Kidney tubule cell (primary cell): ENCODE measurements around the gene SALL4.
"Not testable (repeated sequence)": the region's sequence is repeated elsewhere in the genome, so short reads cannot be mapped to it uniquely, and the experiment has no call there.

Experiments used
- DNase-seq: peaks from one replicate; pipeline ENCODE4 v3.0.0-alpha.2; 2018; ENCODE audit warnings: low spot score

SALL4 gene

GRCh38 chr20:51765381-51765780, 36.9 kb downstream of the SALL4 start:
- not testable (repeated sequence) for DNase-seq

- no peak for DNase-seq
Measured at GRCh38 chr20:51763965-51764602, 38.2 kb downstream of the SALL4 start.

GRCh38 chr20:51760905-51761546, 41.3 kb downstream of the SALL4 start:
- peak; percentile 60 for DNase-seq

GRCh38 chr20:51759769-51760510, 42.4 kb downstream of the SALL4 start:
- DNase-seq, result no peak

DNA sequence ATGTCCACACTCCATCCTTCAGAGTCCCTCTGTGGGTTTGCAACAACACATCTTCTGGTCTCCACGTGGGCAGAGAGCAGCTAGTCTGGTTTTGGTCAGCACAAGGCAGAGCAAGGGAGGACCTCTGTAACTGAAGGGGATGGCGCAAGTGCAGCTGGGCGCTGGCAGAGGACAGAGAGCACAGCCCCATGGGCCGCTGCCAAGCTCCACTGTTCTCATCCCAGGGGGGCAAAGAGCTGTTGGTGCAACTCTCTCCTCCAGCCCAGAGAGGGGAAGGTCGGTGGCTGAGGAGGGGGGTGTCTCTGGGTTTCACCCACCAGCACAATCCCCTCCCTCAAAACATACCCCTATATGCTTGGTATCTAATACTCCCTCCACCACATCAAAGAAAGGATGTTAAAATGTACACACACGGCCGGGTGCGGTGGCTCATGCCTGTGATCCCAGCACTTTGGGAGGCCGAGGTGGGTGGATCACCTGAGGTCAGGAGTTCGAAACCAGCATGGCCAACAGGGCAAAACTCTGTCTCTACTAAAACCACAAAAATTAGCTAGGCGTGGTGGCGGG, 43.3 kb downstream of the SALL4 start:
- no peak for DNase-seq

DNA sequence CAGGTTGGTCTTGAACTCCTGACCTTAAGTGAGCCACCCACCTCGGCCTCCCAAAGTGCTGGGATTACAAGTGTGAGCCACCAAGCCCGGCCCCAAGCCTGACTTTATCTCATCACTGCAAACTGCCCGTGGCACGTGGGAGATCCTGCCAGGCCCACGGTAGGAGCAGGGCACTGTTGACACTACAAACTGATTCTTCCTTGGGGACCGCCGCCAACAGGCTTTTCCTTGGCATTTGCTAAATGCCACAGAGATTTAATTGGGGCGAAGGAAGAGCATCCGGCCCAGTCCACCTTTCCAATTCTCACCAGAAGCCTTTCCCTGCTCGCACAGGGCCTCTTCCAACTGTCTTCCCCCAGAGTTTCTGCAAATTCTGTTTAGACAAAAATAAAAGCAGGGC, 45.1 kb downstream of the SALL4 start:
- DNase-seq, result no peak

GRCh38 chr20:51756653-51757052, 45.7 kb downstream of the SALL4 start:
- DNase-seq, result no peak

- not testable (repeated sequence) for DNase-seq
Measured at GRCh38 chr20:51753220-51753619, 49.1 kb downstream of the SALL4 start.

DNA sequence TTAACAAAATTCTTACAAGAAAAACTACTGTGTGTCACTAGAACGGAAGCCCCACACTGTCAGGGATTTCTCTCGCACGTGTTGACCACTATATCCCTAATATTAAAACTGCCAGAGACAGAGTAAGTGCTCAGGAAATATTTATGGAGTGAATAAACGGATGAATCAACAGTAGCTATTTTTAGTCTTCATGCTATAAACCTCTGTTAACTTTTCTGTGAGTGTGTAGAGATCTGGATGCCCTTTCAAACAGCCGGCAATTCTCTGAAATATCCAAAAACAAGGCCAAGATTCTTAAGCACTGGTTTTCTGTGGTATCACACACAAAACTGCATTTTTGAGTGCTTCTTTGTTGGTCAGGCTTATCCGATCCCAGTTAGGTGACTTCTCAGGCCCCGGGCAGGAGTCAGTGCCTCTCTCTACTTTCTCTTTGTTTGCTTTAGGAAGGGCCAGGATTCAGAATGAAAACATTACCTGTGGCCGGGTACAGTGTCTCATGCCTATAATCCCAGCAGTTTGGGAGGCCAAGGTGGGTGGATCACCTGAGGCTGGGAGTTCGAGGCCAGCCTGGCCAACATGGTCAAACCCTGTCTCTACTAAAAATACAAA, 49.9 kb downstream of the SALL4 start:
- peak; percentile 83 for DNase-seq

GRCh38 chr20:51750770-51751388, 51.4 kb downstream of the SALL4 start:
- DNase-seq, result no peak

DNA sequence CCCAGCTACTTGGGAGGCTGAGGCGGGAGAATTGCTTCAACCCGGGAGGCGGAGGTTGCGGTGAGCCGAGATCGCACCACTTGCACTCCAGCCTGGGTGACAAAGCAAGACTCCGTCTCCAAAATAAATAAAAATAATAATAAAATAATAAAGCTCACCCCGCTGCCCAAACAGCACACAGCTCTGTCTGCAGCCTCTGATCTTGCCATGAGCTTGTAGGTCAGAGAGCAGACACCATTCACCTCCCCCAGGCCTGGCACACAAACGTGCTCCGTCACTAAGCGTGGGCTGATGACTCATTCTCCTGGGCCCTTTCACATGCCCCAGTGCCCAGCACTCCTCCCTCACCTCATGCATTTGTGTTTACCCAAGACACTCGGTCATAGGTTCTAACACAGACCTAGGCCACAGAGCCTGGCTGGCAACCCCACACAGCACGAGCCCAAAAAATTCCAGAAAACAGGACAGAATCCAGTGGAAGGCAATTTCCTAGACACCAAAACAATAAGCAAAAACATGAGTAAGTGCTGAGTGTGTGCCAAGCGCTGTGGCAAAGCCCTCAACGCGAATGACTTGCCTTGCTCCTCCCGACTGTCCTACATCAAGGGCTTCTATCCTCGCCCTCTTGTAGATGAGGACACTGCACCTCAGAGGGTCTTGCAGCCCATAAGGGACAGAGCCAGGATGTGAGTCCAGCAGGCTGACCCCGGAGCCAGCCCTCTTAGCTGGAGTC, 52.1 kb downstream of the SALL4 start:
- DNase-seq, result peak; percentile 100

- peak; percentile 79 for DNase-seq
Measured at GRCh38 chr20:51749674-51750036, 52.7 kb downstream of the SALL4 start.

DNA sequence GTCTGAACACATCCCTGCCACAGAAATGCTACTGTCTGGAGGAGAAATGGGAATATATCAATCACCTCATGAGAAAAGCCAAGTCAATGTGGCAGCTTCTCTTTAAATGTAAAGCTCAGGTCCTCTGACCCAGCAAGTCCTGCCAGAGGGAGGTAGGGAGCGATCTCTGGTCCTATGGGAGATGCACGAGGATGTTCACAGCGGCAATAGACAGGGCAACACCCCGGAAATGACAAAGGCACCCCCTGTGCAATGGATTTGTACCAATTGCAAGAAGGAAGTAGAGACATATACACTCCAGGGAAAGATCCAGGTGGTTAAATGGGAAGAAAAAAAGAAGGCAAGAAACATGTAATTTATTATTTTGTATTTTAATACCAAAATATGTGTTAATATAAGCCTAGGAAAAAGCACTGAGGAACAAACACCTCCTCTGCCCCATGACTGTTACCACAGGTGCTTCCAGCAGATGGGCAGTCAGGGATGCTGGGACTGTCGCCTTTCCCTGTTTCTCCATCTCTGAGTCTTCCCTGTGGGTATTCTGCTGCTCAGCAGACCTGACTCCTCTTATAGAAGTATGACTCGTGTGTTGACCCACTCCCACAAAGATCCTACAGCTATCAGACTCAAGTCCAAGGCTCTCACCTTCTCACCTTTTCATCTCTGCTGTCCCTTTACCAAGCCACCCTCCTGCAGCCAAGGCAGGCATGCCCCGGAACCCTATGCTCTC, 55.0 kb downstream of the SALL4 start:
- DNase-seq, result no peak

DNA sequence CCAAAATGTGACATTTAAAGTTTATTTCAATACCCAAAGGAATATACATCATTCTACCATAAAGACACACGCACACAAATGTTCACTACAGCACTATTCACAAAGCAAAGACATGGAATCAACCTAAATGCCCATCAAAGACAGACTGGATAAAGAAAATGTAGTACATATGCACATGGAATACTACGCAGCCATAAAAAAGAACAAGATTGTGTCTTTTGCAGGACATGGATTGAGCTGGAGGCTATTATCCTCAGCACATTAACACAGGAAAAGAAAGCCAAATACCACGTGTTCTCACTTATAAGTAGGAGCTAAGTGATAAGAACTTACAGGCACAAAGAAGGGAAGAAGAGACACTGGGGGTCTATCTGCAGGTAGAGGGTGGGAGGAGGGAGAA, 56.5 kb downstream of the SALL4 start:
- no peak for DNase-seq

- DNase-seq, result no peak
Measured at GRCh38 chr20:51740838-51741237, 61.5 kb downstream of the SALL4 start.

DNA sequence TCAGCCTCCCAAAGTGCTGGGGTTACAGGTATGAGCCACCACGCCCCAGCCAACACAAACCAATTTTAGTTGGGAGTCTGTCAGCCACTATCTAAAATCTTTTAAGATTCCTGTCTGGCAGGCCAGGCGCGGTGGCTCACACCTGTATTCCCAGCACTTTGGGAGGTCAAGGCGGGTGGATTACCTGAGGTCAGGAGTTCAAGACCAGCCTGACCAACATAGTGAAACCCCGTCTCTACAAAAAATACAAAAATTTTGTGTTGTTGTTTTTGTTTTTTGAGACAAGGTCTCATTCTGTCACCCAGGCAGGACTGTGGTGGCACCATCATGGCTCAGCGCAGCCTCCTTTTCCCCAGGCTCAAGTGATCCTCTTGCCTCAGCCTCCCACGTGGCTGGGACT, 62.0 kb downstream of the SALL4 start:
- DNase-seq, result not testable (repeated sequence)

DNA sequence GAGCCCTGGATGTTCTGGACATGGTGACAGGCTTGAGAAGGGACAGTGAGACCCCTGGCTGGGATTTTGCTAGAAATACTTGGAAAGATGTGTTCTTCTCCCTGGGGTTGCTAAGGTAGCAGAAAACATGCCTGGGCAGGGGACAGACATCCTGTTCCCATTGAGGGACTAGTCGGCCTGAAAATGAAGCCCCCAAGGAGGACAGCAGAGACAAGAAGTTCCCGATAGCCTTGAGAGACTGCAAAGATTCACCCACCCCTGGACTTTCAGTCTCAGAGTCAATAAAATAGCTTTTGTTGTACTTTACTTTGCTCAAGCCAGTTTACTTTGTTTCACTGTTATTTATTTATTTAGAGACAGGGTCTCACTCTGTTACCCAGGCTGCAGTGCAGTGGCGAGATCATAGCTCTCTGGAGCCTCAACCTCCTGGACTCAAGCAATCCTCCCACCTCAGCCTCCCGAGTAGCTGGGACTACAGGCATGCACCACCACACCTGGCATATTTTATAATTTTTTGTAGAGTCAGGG, 62.5 kb downstream of the SALL4 start:
- DNase-seq, result no peak

DNA sequence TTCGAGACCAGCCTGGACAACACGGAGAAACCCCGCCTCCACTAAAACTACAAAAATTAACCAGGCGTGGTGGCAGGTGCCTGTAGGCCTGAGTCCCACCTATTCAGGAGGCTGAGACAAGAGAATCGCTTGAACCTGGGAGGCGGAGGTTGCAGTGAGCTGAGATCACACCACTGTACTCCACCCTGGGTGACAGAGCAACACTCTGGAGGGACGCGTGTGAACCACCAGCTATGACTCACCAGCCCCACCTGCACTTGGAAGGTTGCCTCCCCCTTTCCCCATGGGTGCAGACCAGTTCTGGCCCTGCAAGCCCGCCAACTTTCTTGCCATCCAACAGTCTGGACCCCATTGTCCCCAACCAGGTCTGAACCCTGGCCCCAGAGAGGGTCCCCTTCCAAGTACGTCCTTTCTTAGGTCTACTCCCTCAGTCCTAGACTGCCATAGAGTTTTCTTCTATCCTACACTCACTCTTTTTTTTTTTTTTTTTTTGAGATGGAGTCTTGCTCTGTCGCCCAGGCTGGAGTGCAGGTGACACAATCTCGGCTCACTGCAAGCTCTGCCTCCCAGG, 63.4 kb downstream of the SALL4 start:
- peak; percentile 39 for DNase-seq

- not testable (repeated sequence) for DNase-seq
Measured at GRCh38 chr20:51738261-51738660, 64.1 kb downstream of the SALL4 start.

DNA sequence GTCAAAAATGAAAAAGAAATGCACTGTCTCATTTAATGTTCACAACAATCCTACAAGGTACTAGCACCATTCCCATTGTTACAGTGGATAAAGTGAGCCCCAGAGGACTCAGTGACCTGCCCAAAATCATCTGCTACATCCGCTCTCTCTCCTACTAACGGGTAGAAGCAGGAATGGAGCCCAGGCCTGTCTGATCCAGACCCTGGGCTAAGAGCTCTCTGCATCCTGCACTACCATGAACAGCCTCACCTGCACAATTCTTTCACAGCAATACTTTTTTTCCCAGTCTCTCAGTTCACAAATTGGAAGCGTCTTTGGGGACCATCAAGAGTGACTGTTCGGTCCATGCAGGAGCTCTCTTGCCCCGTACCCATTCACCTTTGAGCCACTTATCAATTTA, 65.4 kb downstream of the SALL4 start:
- DNase-seq, result no peak
